Upper lobe of right lung (tissue), 1 donor: ENCODE measurements around the gene CLSTN2. TPM values are rescaled to one million over a fixed set of nuclear protein-coding genes. Genes with fewer than 3 reads are reported as not detected.
A peak's percentile ranks its signal among the peaks of the same experiment; 100 is the strongest.

ENCODE experiments used
- ATAC-seq: fragments of 200-7000 bp; cut with Tn5 transposase; one replicate; pipeline ENCODE4 v1.9.1; 2020; ENCODE audit warnings: mild to moderate bottlenecking, moderate library complexity
- DNase-seq: peaks from one replicate; pipeline ENCODE4 v3.0.0-alpha.2; 2020
- H3K27ac ChIP-seq: fragments of 200-600 bp; one replicate; pipeline ENCODE4 v1.8.0; 2022
- H3K27me3 ChIP-seq: fragments of 200-600 bp; one replicate; pipeline ENCODE4 v1.8.0; 2022; ENCODE audit warnings: mild to moderate bottlenecking
- H3K36me3 ChIP-seq: fragments of 200-600 bp; one replicate; pipeline ENCODE4 v1.8.0; 2022
- H3K4me1 ChIP-seq: fragments of 200-600 bp; one replicate; pipeline ENCODE4 v1.8.0; 2022
- H3K4me3 ChIP-seq: fragments of 200-600 bp; one replicate; pipeline ENCODE4 v1.8.0; 2022; ENCODE audit warnings: mild to moderate bottlenecking
- H3K9me3 ChIP-seq: fragments of 200-600 bp; one replicate; pipeline ENCODE4 v1.8.0; 2022
- CTCF ChIP-seq: fragments of 200-600 bp; IDR thresholded peaks from one replicate; pipeline ENCODE4 v1.8.0; 2022; ENCODE audit warnings: antibody characterized with exemption
- intact Hi-C: fragments of 100-400 bp; cut with DNase I; formaldehyde crosslinking; loops from one replicate; pipeline ENCODE4 v1.11.0; 2022
- total RNA-seq: library from RNA; stranded (reverse); fragmentation: NEBNext Ultra II Directional; extraction: Animal tissue kit (Norgen Biotek cat#: 25700); gene quantifications from one replicate; pipeline ENCODE4 v1.2.1, GENCODE V29; 2021
- donor health status: DM: no; HTN: yes; CAD: no; lungs with severe emphysema.

CLSTN2 gene
- total RNA-seq, 1 donor from 2014 or later, result 3.0 TPM

- no peaks in the 10 kb centered on the region for H3K9me3 ChIP-seq
- no peak overlapping the region for H3K27ac ChIP-seq
- no peak overlapping the region for H3K4me3 ChIP-seq
- ATAC-seq, result peak; percentile 72
- no peak for TF ChIP-seq CTCF
- intact Hi-C loops, result no loop called here
- no peaks in the 10 kb centered on the region for H3K4me1 ChIP-seq
- no peak for DNase-seq
- H3K27me3 ChIP-seq, result no peaks in the 10 kb centered on the region
- H3K36me3 ChIP-seq, result no peaks in the 10 kb centered on the region
These were observed 453.4 kb downstream of the CLSTN2 start for GRCh38 chr3:140388202-140388922.

GRCh38 chr3:140391061-140391460, 456.1 kb downstream of the CLSTN2 start:
- Histone ChIP-seq H3K36me3 (no peaks in the 10 kb centered on the region), H3K9me3 (no peaks in the 10 kb centered on the region), H3K27me3 (no peaks in the 10 kb centered on the region), H3K27ac (no peak overlapping the region), H3K4me1 (peaks cover 4% of the 10 kb centered on the region), H3K4me3 (no peak overlapping the region)
- intact Hi-C loops, result no loop called here
- TF ChIP-seq CTCF, result no peak
- DNase-seq (no peak), ATAC-seq (no peak)

- Histone ChIP-seq H3K27ac (no peak overlapping the region), H3K9me3 (no peaks in the 10 kb centered on the region), H3K27me3 (no peaks in the 10 kb centered on the region), H3K4me1 (peaks cover 4% of the 10 kb centered on the region), H3K36me3 (no peaks in the 10 kb centered on the region), H3K4me3 (no peak overlapping the region)
- DNase-seq (no peak), ATAC-seq (peak; percentile 76)
- intact Hi-C loops, result no loop called here
- TF ChIP-seq CTCF, result no peak
These were observed 459.6 kb downstream of the CLSTN2 start for GRCh38 chr3:140394488-140395133.

- no peak for TF ChIP-seq CTCF
- intact Hi-C loops, result no loop called here
- Histone ChIP-seq H3K36me3 (no peaks in the 10 kb centered on the region), H3K4me3 (no peak overlapping the region), H3K27me3 (no peaks in the 10 kb centered on the region), H3K9me3 (no peaks in the 10 kb centered on the region), H3K4me1 (peaks cover 4% of the 10 kb centered on the region), H3K27ac (no peak overlapping the region)
- no peak for ATAC-seq
- DNase-seq, result no peak
These were observed 460.4 kb downstream of the CLSTN2 start for GRCh38 chr3:140395134-140396075.

GRCh38 chr3:140396110-140396509, 461.1 kb downstream of the CLSTN2 start:
- intact Hi-C loops, result no loop called here
- ATAC-seq, result peak; percentile 70
- H3K27me3 ChIP-seq, result no peaks in the 10 kb centered on the region
- H3K27ac ChIP-seq, result no peak overlapping the region
- no peak for DNase-seq
- peaks cover 4% of the 10 kb centered on the region for H3K4me1 ChIP-seq
- H3K4me3 ChIP-seq, result no peak overlapping the region
- no peaks in the 10 kb centered on the region for H3K9me3 ChIP-seq
- TF ChIP-seq CTCF, result no peak
- no peaks in the 10 kb centered on the region for H3K36me3 ChIP-seq
